Loucy (cell line): ENCODE measurements around the gene SLC35A4.

Experiments used
- H2AFZ ChIP-seq: fragments of 200-600 bp; sonication (generic); 2 replicates; pipeline ENCODE4 v1.6.0; 2016; ENCODE audit warnings: antibody characterized with exemption, mild to moderate bottlenecking, low read length, moderate library complexity
- H3F3A ChIP-seq: fragments of 200-600 bp; 2 replicates; pipeline ENCODE4 v1.6.0; 2016; ENCODE audit warnings: antibody characterized with exemption, low read depth, mild to moderate bottlenecking
- H3K27me3 ChIP-seq: fragments of 200-600 bp; sonication (generic); 2 replicates; pipeline ENCODE4 v1.6.1; 2014; ENCODE audit warnings: low read length, mild to moderate bottlenecking; ENCODE audit not compliant: insufficient read depth, poor library complexity, severe bottlenecking
- H3K36me3 ChIP-seq: fragments of 200-600 bp; sonication (generic); 2 replicates; pipeline ENCODE4 v1.6.1; 2016; ENCODE audit warnings: low read length; ENCODE audit not compliant: insufficient read depth
- H3K4me1 ChIP-seq: fragments of 200-600 bp; sonication (generic); 2 replicates; pipeline ENCODE4 v1.5.1; 2014; ENCODE audit warnings: low read length, mild to moderate bottlenecking; ENCODE audit not compliant: insufficient read depth, poor library complexity, severe bottlenecking
- H3K4me2 ChIP-seq: fragments of 200-600 bp; sonication (generic); 2 replicates; pipeline ENCODE4 v1.6.0; 2014; ENCODE audit warnings: antibody characterized with exemption, low read length, low read depth, mild to moderate bottlenecking; ENCODE audit not compliant: poor library complexity, severe bottlenecking
- H3K4me3 ChIP-seq: fragments of 200-600 bp; sonication (generic); 2 replicates; pipeline ENCODE4 v1.5.1; 2014; ENCODE audit warnings: low read length, mild to moderate bottlenecking, mixed read lengths; ENCODE audit not compliant: poor library complexity, severe bottlenecking
- H3K79me2 ChIP-seq: fragments of 200-600 bp; sonication (generic); 2 replicates; pipeline ENCODE4 v1.6.1; 2014; ENCODE audit warnings: low read length; ENCODE audit not compliant: insufficient read depth
- H3K9ac ChIP-seq: fragments of 200-600 bp; sonication (generic); 2 replicates; pipeline ENCODE4 v1.6.0; 2014; ENCODE audit warnings: mild to moderate bottlenecking, low read depth, low read length, moderate library complexity; ENCODE audit not compliant: poor library complexity, severe bottlenecking
- H3K9me2 ChIP-seq: fragments of 200-600 bp; sonication (generic); replicated peaks from 2 replicates; pipeline ENCODE4 v1.6.1; 2016; ENCODE audit warnings: low read depth, low read length, mixed read lengths
- H3K9me3 ChIP-seq: fragments of 200-600 bp; sonication (generic); 2 replicates; pipeline ENCODE4 v1.6.1; 2014; ENCODE audit warnings: mild to moderate bottlenecking, antibody characterized with exemption, low read length, low read depth; ENCODE audit not compliant: insufficient read depth
- H4K20me1 ChIP-seq: fragments of 200-600 bp; sonication (generic); 2 replicates; pipeline ENCODE4 v1.6.0; 2014; ENCODE audit warnings: antibody characterized with exemption, low read length, mild to moderate bottlenecking; ENCODE audit not compliant: insufficient read depth, poor library complexity, severe bottlenecking
- CTCF ChIP-seq: fragments of 200-600 bp; sonication (generic); conservative IDR thresholded peaks from 2 replicates; pipeline ENCODE4 v1.5.1; 2014; ENCODE audit warnings: mild to moderate bottlenecking, antibody characterized with exemption, low read length
- EZH2phosphoT487 ChIP-seq: fragments of 200-600 bp; IDR thresholded peaks from 2 replicates; pipeline ENCODE4 v1.6.1; 2018; ENCODE audit warnings: antibody characterized with exemption, mild to moderate bottlenecking, moderate library complexity, borderline replicate concordance

Gene SLC35A4

GRCh38 chr5:140548791-140549190, 15.8 kb upstream of the SLC35A4 start:
- no peaks in the 10 kb centered on the region for H3K9me3 ChIP-seq
- H3K4me3 ChIP-seq, result peak overlapping the region; percentile 74
- no peak overlapping the region for H2AFZ ChIP-seq
- H3F3A ChIP-seq, result no peaks in the 10 kb centered on the region
- peaks cover 43% of the 10 kb centered on the region; the same call in 1 of the 2 replicates for H3K36me3 ChIP-seq
- no peaks in the 10 kb centered on the region for H4K20me1 ChIP-seq
- H3K27me3 ChIP-seq, result no peaks in the 10 kb centered on the region
- no peaks in the 10 kb centered on the region for H3K9me2 ChIP-seq
- peak overlapping the region; percentile 75 for H3K4me2 ChIP-seq
- no peak for TF ChIP-seq CTCF
- no peak for TF ChIP-seq EZH2phosphoT487
- H3K4me1 ChIP-seq, result peaks cover 8% of the 10 kb centered on the region
- H3K79me2 ChIP-seq, result peaks cover 13% of the 10 kb centered on the region
- H3K9ac ChIP-seq, result peak overlapping the region; percentile 75

GRCh38 chr5:140549237-140550144, 15.1 kb upstream of the SLC35A4 start:
- no peak overlapping the region for H3K4me2 ChIP-seq
- no peak overlapping the region for H3K4me3 ChIP-seq
- H3F3A ChIP-seq, result no peaks in the 10 kb centered on the region
- H3K4me1 ChIP-seq, result peaks cover 14% of the 10 kb centered on the region
- H2AFZ ChIP-seq, result no peak overlapping the region
- H3K9ac ChIP-seq, result no peak overlapping the region
- H3K27me3 ChIP-seq, result no peaks in the 10 kb centered on the region
- H3K9me3 ChIP-seq, result no peaks in the 10 kb centered on the region
- H3K9me2 ChIP-seq, result no peaks in the 10 kb centered on the region
- H3K36me3 ChIP-seq, result peaks cover 38% of the 10 kb centered on the region; the same call in 1 of the 2 replicates
- no peaks in the 10 kb centered on the region for H4K20me1 ChIP-seq
- H3K79me2 ChIP-seq, result peaks cover 19% of the 10 kb centered on the region
- TF ChIP-seq EZH2phosphoT487, result no peak
- no peak for TF ChIP-seq CTCF

GRCh38 chr5:140550147-140551079, 14.2 kb upstream of the SLC35A4 start:
- Histone ChIP-seq H3K9me3 (no peaks in the 10 kb centered on the region), H3K79me2 (peaks cover 28% of the 10 kb centered on the region), H3K36me3 (peaks cover 31% of the 10 kb centered on the region; the same call in 1 of the 2 replicates), H3K4me2 (no peak overlapping the region), H3F3A (no peaks in the 10 kb centered on the region), H3K9me2 (no peaks in the 10 kb centered on the region), H4K20me1 (no peaks in the 10 kb centered on the region), H3K4me3 (no peak overlapping the region), H3K4me1 (peaks cover 18% of the 10 kb centered on the region), H2AFZ (no peak overlapping the region), H3K9ac (no peak overlapping the region), H3K27me3 (no peaks in the 10 kb centered on the region)
- TF ChIP-seq CTCF, result no peak
- TF ChIP-seq EZH2phosphoT487, result no peak
